Measurements from ENCODE around the gene MYLK2.

DNA sequence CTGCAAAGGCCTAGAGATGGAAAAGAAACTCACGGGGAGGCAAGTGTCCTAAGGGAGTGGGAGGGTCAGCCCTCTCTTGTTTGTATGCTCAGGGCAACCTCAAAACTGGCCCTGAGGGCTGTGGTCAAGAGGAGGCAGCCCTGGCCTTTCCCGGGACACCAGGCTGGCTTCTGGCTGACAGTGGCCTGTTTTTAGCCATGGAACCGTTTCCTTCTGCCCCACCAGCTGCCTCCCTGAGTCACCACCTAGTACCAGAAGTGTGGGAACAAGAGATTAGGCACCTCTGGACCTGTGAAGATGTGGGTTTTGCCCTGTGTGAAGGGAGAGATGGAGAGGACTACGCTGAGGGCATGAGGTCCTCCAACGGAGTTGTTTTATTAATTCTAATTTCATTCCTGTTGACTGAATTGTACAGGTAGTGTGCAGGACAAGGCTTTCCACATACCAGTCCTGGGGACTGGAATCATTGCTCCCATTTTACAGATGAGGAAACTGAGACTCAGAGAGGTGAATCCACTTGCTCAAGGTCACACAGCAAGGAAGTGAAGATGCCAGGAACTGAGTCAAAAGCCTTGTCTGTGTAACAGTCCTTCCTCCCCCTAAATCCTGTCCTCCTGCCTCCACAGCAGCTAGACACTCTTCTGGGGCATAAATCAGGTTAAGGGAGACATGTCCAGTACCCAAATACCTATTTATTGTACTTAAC lies 20.8 kb downstream of the MYLK2 start:
- no peak for TF ChIP-seq CTCF (conservative IDR thresholded peaks at IDR 0.05 in 1 of 2, IDR thresholded peaks at IDR 0.05 in 1 of 2; ENCODE audit: extremely low read depth in 1 of 2, insufficient read depth in 1 of 2, low read depth in 1 of 2, low read length in 2 of 2)
- no peak for TF ChIP-seq EZH2 (IDR thresholded peaks at IDR 0.05; ENCODE audit: borderline replicate concordance, low read length)
